ENCODE measurements around the gene APOC3.

DNA sequence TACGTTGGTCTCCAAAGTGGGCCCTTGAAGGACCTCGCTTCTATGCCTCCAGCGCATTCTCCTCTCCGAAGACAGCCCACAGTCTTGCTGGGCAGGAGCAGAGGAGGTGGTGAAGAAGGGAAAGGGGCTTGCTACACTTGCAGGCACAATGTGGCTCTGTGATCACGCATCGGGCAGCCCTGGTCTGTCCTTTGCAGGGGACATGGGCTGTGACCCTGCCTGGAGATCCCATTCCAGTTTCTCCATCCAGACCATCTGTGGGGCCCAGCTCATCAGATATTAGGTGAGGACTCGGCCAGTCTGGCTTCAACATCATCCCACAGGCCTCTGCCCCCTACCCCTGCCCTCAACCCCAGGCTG is 6.9 kb downstream of the APOC3 start:
- no peak for TF ChIP-seq POLR2A (IDR thresholded peaks at IDR 0.05)
- TF ChIP-seq, protein P1, sequence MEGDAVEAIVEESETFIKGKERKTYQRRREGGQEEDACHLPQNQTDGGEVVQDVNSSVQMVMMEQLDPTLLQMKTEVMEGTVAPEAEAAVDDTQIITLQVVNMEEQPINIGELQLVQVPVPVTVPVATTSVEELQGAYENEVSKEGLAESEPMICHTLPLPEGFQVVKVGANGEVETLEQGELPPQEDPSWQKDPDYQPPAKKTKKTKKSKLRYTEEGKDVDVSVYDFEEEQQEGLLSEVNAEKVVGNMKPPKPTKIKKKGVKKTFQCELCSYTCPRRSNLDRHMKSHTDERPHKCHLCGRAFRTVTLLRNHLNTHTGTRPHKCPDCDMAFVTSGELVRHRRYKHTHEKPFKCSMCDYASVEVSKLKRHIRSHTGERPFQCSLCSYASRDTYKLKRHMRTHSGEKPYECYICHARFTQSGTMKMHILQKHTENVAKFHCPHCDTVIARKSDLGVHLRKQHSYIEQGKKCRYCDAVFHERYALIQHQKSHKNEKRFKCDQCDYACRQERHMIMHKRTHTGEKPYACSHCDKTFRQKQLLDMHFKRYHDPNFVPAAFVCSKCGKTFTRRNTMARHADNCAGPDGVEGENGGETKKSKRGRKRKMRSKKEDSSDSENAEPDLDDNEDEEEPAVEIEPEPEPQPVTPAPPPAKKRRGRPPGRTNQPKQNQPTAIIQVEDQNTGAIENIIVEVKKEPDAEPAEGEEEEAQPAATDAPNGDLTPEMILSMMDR (IDR thresholded peaks at IDR 0.05) = no peak

Data from body of pancreas (tissue), 4 donors.